Breast epithelium (tissue), 4 donors: ENCODE data around the gene FEN1. TPM values are rescaled to one million over a fixed set of nuclear protein-coding genes. Genes with fewer than 3 reads are reported as not detected.
A peak's percentile ranks its signal among the peaks of the same experiment; 100 is the strongest.

ENCODE experiments used
- DNase-seq, 2 donors: peaks; one replicate each; pipeline ENCODE4 v3.0.0-alpha.2; 2019; ENCODE audit warnings: low spot score in 2 of 2
- H3K27ac ChIP-seq, 2 donors: fragments of 200-600 bp; sonication (generic) in 1 of 2; one replicate each; pipeline ENCODE4 v1.5.1; 2016 to 2019; ENCODE audit warnings: mild to moderate bottlenecking in 1 of 2
- H3K27me3 ChIP-seq, 2 donors: fragments of 200-600 bp; sonication (generic) in 1 of 2; one replicate each; pipeline versions ENCODE4 v1.5.1 to v1.6.0; 2017 to 2019; ENCODE audit warnings: control low read depth in 1 of 2, mild to moderate bottlenecking in 1 of 2
- H3K36me3 ChIP-seq: fragments of 200-600 bp; one replicate; pipeline ENCODE4 v1.5.1; 2019
- H3K4me1 ChIP-seq, 2 donors: fragments of 200-600 bp; sonication (generic); one replicate each; pipeline ENCODE4 v1.5.1; 2016 to 2019; ENCODE audit warnings: control low read depth in 1 of 2
- H3K4me3 ChIP-seq, 3 donors: fragments of 200-600 bp; sonication (generic); 1 replicate in 2 of 3; 2 replicates in 1 of 3; pipeline ENCODE4 v1.5.1; 2016 to 2019; ENCODE audit warnings: mild to moderate bottlenecking in 3 of 3, moderate library complexity in 2 of 3
- H3K9me3 ChIP-seq, 2 donors: fragments of 200-600 bp; sonication (generic) in 1 of 2; one replicate each; pipeline ENCODE4 v1.5.1; 2016 to 2019; ENCODE audit warnings: control low read depth in 1 of 2
- POLR2A ChIP-seq: fragments of 450-650 bp; IDR thresholded peaks from one replicate; pipeline ENCODE4 v1.6.1; 2016; ENCODE audit warnings: antibody characterized with exemption, mild to moderate bottlenecking, moderate library complexity
- POLR2AphosphoS5 ChIP-seq, 3 donors: sonication (generic); formaldehyde crosslinking; IDR thresholded peaks; one replicate each; pipeline ENCODE4 v1.6.1; 2017; ENCODE audit warnings: antibody characterized with exemption in 3 of 3
- intact Hi-C: fragments of 100-400 bp; cut with DNase I; formaldehyde crosslinking; loops from one replicate; pipeline ENCODE4 v1.15.1; 2023; ENCODE audit warnings: low total_unique reads
- total RNA-seq, 3 donors: library from RNA; depleted of rRNA; stranded (reverse); fragments of >200 nt; gene quantifications; one replicate each; pipeline ENCODE4 v1.1.0, GENCODE V29; 2016
- TF ChIP-seq, protein P1 (sequence below), 3 donors: fragments of 450-650 bp; IDR thresholded peaks; one replicate each; pipeline ENCODE4 v1.5.1; 2016 to 2017; ENCODE audit warnings: antibody characterized with exemption in 3 of 3, mild to moderate bottlenecking in 3 of 3, moderate library complexity in 3 of 3

Gene FEN1
- total RNA-seq, 3 donors from 2014 or later = 5.9 to 9.2 (median 8.5) TPM

DNA sequence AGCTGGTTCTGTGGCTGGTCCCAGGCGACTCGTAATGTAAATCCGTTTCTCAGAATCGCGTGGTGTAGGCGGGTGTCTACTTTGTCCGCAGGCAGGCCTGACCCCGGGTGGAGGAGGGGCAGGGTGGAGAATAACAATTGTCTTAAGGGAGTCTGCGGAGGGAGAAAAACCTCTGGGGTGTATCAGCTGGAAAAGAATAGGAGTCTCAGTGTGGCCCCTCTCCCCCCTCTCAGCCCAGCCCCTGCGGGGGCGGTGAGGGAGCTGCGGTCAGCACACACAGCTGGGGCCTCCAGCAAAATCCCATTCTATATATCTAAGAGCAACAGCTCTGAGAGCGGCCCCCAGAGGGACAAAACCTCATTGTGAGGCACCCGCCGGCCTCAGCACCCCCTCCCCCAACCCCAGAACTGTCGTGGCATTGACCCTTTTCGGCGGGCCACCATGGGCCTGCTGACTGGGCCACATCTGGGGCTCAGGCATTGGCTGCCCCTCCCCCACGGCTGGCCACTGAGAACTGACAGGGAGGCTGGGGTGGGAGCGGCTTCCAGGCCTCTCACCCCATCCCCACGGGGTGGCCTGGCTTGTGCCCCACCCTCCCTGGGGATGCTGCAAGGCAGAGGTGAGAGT, 43.0 kb upstream of the FEN1 start:
- Histone ChIP-seq H3K4me1 (no peaks in the 10 kb centered on the region), H3K36me3 (no peaks in the 10 kb centered on the region), H3K9me3 (no peaks in the 10 kb centered on the region), H3K27ac (peak overlapping the region in 1 of 2 donors; percentile 7), H3K4me3 (no peak overlapping the region), H3K27me3 (no peaks in the 10 kb centered on the region)
- DNase-seq = no peak
- no peak for TF ChIP-seq POLR2AphosphoS5 (IDR thresholded peaks at IDR 0.05)
- TF ChIP-seq POLR2A = no peak
- TF ChIP-seq, protein P1, sequence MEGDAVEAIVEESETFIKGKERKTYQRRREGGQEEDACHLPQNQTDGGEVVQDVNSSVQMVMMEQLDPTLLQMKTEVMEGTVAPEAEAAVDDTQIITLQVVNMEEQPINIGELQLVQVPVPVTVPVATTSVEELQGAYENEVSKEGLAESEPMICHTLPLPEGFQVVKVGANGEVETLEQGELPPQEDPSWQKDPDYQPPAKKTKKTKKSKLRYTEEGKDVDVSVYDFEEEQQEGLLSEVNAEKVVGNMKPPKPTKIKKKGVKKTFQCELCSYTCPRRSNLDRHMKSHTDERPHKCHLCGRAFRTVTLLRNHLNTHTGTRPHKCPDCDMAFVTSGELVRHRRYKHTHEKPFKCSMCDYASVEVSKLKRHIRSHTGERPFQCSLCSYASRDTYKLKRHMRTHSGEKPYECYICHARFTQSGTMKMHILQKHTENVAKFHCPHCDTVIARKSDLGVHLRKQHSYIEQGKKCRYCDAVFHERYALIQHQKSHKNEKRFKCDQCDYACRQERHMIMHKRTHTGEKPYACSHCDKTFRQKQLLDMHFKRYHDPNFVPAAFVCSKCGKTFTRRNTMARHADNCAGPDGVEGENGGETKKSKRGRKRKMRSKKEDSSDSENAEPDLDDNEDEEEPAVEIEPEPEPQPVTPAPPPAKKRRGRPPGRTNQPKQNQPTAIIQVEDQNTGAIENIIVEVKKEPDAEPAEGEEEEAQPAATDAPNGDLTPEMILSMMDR (IDR thresholded peaks at IDR 0.05) = no peak
- intact Hi-C loops = no loop called here

DNA sequence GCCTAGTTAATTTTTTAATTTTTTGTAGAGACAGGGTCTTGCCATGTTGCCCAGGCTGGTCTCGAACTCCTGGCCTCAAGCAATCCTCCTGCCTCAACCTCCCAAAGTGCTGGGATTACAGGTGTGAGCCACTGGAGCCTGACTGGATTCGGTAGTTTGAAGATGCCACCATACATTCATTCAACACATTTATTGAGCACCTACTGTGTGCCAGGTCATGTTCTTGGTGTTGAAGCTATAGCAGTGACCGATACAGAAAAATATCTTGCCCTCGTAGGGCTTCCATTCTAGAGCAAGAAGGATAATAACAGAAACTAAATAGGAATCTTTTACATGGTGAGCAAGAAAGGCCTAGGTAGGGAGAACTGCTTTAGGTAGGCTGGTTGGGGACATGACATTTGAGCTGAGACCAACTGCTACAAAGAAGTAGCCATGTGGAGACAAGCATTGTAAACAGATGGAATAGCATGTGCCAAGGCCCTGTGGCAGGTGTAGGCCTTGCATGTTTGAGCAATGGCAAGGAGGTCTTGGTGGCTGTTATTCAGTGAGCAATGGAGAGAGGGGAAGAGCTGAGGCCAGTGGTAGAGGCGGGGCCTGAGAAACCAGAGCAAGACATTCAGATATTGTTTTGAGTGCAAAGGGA, 42.0 kb upstream of the FEN1 start:
- no peaks in the 10 kb centered on the region for H3K27me3 ChIP-seq
- H3K4me3 ChIP-seq = no peak overlapping the region
- DNase-seq = no peak
- no peaks in the 10 kb centered on the region for H3K9me3 ChIP-seq
- H3K36me3 ChIP-seq = no peaks in the 10 kb centered on the region
- intact Hi-C loops = no loop called here
- no peak for TF ChIP-seq POLR2AphosphoS5 (IDR thresholded peaks at IDR 0.05)
- no peak for TF ChIP-seq POLR2A
- TF ChIP-seq, protein P1 (IDR thresholded peaks at IDR 0.05) = no peak
- no peak overlapping the region for H3K27ac ChIP-seq
- H3K4me1 ChIP-seq = no peaks in the 10 kb centered on the region

DNA sequence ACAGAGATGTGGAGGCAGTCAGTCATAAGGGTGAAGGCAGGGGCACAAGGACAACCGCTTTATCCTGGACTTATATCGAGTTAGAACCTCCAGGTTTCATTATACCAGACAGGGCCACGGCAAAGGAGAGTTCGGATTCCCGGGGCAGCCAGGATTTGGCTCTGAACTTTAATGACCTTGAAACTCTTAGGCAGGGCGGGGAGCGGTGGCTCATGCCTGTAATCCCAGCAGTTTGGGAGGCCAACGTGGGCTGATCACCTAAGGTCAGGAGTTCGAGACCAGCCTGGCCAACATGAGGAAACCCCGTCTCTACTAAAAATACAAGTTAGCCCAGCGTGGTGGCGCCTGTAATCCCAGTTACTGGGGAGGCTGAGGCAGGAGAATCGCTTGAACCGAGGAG, 41.3 kb upstream of the FEN1 start:
- H3K9me3 ChIP-seq = no peaks in the 10 kb centered on the region
- no peak for TF ChIP-seq POLR2AphosphoS5 (IDR thresholded peaks at IDR 0.05)
- TF ChIP-seq, protein P1 (IDR thresholded peaks at IDR 0.05) = no peak
- no peak for TF ChIP-seq POLR2A
- DNase-seq = no peak
- H3K27ac ChIP-seq = no peak overlapping the region
- no peaks in the 10 kb centered on the region for H3K36me3 ChIP-seq
- no peaks in the 10 kb centered on the region for H3K4me1 ChIP-seq
- intact Hi-C loops = no loop called here
- no peak overlapping the region for H3K4me3 ChIP-seq
- no peaks in the 10 kb centered on the region for H3K27me3 ChIP-seq

DNA sequence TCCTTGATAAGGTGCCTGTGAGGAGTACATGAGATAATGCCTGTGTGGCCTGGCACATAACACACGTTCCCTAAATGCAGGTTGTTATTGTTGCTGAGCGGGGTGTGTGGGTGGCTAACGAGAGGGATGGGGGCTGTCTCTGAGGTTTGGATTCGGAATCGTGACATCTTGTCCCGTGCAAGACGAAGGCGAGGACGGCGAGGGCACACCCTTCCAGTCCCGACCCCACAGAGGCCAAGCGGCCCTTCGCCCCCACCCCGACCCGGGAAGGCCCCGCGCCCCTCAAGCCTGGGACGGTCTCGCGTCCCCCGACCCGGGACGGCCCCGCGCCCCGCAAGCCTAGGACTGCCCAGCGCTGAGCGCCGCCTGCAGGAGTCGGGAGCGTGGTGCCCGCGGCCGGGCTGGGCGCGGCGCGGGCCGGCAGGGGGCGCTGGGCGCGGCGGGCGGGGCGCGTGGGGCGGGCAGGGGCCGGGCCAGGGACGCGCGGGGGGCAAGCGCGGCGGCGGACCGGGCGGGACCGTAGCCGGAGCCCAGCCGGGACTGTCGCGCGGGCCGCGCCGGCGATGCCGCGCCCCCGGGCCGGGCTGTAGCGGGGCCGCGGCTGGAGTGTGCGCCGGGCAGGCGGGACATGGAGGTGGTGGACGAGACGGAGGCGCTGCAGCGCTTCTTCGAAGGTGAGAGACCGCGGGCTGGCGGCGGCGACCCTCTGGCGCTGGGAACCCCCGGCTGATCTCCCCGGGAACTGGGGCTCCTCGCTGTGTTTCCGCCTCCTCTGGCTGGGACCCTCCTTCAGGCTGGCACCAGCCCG, 40.4 kb upstream of the FEN1 start, which contains the start of gene MYRF:
Gene MYRF (plus strand): TSS at position 520 of the 808 bp plus-strand sequence. CDS start 109 bp downstream, at position 629.
- Histone ChIP-seq H3K9me3 (no peaks in the 10 kb centered on the region), H3K4me1 (no peaks in the 10 kb centered on the region), H3K4me3 (peak within 1 kb of the TSS; percentile 41 to 73 (median 53)), H3K36me3 (no peaks in the 10 kb centered on the region), H3K27me3 (no peaks in the 10 kb centered on the region), H3K27ac (no peak within 1 kb of the TSS)
- no peak for DNase-seq
- TF ChIP-seq, protein P1 (IDR thresholded peaks at IDR 0.05) = peak in 2 of 3 donors; percentile 10 to 41
- no peak for TF ChIP-seq POLR2AphosphoS5 (IDR thresholded peaks at IDR 0.05)
- intact Hi-C loops = no loop called here
